ENCODE results near the gene MLIP. TPM values are rescaled to one million over a fixed set of nuclear protein-coding genes. Genes with fewer than 3 reads are reported as not detected.

MLIP gene
- total RNA-seq, 4 donors from 2014 or later = 0.64 to 4.0 TPM; not detected in 2

DNA sequence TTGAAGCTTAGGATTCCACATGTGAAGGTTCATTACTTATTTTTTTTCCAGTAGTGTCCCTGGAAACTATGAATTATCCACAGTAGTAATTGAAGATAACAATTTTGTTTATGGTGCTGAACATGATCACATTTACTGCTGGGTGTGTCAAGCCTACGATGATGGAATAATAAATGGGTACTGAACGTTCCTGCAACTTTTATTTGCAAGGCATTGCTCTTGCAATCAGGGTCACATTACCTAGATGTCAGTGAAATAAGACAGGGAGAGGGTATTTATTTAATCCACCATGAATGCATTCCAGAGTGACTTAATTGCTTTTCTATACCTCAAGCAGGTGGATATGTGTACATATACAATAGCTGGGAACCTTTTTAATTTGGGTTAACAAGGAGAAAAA, 27.0 kb upstream of the MLIP start:
- in situ Hi-C loops (cut with MboI; ENCODE audit: low pct_ligation_motif_present in 1 of 4, low pct_unique_long_range_greater_than_20kb in 1 of 4, low sequenced_read_pairs in 3 of 4) (no loop called here), intact Hi-C loops (cut with DNase I; ENCODE audit: low total_unique reads) (no loop called here)
- peak in 2 of 3 donors; percentile 42 to 57 for TF ChIP-seq POLR2AphosphoS5 (IDR thresholded peaks at IDR 0.05)
- TF ChIP-seq, protein P1, sequence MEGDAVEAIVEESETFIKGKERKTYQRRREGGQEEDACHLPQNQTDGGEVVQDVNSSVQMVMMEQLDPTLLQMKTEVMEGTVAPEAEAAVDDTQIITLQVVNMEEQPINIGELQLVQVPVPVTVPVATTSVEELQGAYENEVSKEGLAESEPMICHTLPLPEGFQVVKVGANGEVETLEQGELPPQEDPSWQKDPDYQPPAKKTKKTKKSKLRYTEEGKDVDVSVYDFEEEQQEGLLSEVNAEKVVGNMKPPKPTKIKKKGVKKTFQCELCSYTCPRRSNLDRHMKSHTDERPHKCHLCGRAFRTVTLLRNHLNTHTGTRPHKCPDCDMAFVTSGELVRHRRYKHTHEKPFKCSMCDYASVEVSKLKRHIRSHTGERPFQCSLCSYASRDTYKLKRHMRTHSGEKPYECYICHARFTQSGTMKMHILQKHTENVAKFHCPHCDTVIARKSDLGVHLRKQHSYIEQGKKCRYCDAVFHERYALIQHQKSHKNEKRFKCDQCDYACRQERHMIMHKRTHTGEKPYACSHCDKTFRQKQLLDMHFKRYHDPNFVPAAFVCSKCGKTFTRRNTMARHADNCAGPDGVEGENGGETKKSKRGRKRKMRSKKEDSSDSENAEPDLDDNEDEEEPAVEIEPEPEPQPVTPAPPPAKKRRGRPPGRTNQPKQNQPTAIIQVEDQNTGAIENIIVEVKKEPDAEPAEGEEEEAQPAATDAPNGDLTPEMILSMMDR (IDR thresholded peaks at IDR 0.05) = no peak
- no peak for TF ChIP-seq POLR2A (IDR thresholded peaks at IDR 0.05)
- TF ChIP-seq EP300 (IDR thresholded peaks at IDR 0.05; ENCODE audit: low read depth) = peak; percentile 76
- no peak overlapping the region for H3K4me3 ChIP-seq
- no peaks in the 10 kb centered on the region for H3K9me3 ChIP-seq
- H3K4me1 ChIP-seq = peaks cover 0 to 21% (median 0%) of the 10 kb centered on the region in 4 donors
- H3K27ac ChIP-seq = peak overlapping the region in 3 of 4 donors; percentile 11 to 58 (median 33)
- 32 to 42% methylated on average over 2 of the region's 2 CpGs for WGBS, 2 donors (ENCODE audit: low coverage in 1 of 2)
- no peaks in the 10 kb centered on the region for H3K36me3 ChIP-seq
- DNase-seq = no peak
- no peaks in the 10 kb centered on the region for H3K27me3 ChIP-seq

DNA sequence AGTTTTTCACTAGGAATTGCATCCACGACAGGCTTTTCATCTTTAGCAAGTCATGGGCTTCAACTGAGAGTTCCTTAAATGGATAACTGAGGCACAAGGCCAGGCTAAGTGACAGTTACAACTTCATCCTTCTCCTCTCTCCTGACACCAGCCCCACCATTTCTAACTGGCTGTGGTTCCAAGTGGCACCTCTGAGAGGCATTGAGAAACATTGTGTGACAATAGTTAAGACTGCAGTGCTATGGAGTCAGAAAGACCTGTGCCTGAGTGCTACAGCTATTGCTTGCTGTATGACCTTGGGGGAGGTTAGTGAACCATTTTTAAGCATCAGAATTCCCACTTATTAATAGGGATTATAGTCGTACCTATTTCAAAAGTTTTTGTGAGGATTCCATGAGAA, 26.2 kb upstream of the MLIP start:
- no peak for TF ChIP-seq POLR2A (IDR thresholded peaks at IDR 0.05)
- TF ChIP-seq EP300 (IDR thresholded peaks at IDR 0.05; ENCODE audit: low read depth) = no peak
- TF ChIP-seq, protein P1 (IDR thresholded peaks at IDR 0.05) = no peak
- TF ChIP-seq POLR2AphosphoS5 (IDR thresholded peaks at IDR 0.05) = no peak
- Histone ChIP-seq H3K4me3 (no peak overlapping the region), H3K9me3 (no peaks in the 10 kb centered on the region), H3K27me3 (no peaks in the 10 kb centered on the region), H3K4me1 (peaks cover 0 to 21% (median 0%) of the 10 kb centered on the region in 4 donors), H3K27ac (peak overlapping the region; percentile 11 to 58 (median 28)), H3K36me3 (no peaks in the 10 kb centered on the region)
- 30% methylated on average over 2 of the region's 2 CpGs; no CpG with 5 or more reads in 1 of the 2 donors for WGBS, 2 donors (ENCODE audit: low coverage in 1 of 2)
- intact Hi-C loops (cut with DNase I; ENCODE audit: low total_unique reads) = no loop called here
- no peak for DNase-seq
- in situ Hi-C loops (cut with MboI; ENCODE audit: low pct_ligation_motif_present in 1 of 4, low pct_unique_long_range_greater_than_20kb in 1 of 4, low sequenced_read_pairs in 3 of 4) = no loop called here

DNA sequence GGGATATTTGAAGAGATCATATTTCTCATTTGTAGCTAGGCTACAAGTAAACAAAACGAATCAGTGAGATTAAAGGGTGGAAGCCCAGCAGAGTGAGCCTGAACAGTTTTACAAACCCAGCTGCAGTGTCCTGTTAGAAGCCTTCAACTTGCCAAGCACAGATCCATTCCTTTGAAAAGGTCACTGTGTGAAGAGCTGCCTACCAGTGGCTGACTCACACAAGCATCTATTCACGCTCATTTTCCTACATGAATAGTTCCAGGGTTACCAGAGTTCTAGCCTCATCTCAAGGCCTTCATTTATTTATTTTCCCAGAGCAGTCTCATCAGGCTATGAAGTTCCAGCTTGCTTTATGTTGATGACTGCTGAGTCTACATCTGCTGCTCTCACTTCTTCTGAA, 25.7 kb upstream of the MLIP start:
- peak overlapping the region; percentile 7 to 58 (median 13) for H3K27ac ChIP-seq
- TF ChIP-seq EP300 (IDR thresholded peaks at IDR 0.05; ENCODE audit: low read depth) (no peak), POLR2AphosphoS5 (IDR thresholded peaks at IDR 0.05) (no peak), POLR2A (IDR thresholded peaks at IDR 0.05) (no peak)
- TF ChIP-seq, protein P1 (IDR thresholded peaks at IDR 0.05) = no peak

DNA sequence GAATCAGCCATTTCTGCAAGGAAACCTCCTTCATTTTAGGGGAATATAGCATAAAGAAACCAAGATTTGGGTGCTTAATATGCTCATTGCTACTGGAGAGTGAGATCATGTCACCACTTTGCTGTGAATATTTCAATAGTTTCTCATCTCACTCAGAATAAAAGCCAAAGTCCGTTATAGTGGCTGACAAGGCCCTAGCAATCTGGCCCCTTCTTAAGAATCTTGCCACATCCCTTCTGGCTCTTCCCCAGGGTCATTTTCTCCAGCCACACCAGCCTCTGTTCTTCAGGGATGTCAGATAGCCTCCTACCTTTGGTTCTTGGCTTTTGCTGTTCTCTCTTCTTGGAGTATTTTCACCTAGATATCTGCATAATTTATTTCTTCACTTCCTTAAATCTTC, 24.8 kb upstream of the MLIP start:
- no peaks in the 10 kb centered on the region for H3K27me3 ChIP-seq
- in situ Hi-C loops (cut with MboI; ENCODE audit: low pct_ligation_motif_present in 1 of 4, low pct_unique_long_range_greater_than_20kb in 1 of 4, low sequenced_read_pairs in 3 of 4) (no loop called here), intact Hi-C loops (cut with DNase I; ENCODE audit: low total_unique reads) (no loop called here)
- H3K9me3 ChIP-seq = no peaks in the 10 kb centered on the region
- H3K27ac ChIP-seq = peak overlapping the region in 2 of 4 donors; percentile 13 to 58
- no peaks in the 10 kb centered on the region for H3K36me3 ChIP-seq
- H3K4me1 ChIP-seq = peaks cover 0 to 21% (median 0%) of the 10 kb centered on the region in 4 donors
- no peak overlapping the region for H3K4me3 ChIP-seq
- 43 to 55% methylated on average over 1 of the region's 1 CpG for WGBS, 2 donors (ENCODE audit: low coverage in 1 of 2)
- no peak for DNase-seq
- TF ChIP-seq EP300 (IDR thresholded peaks at IDR 0.05; ENCODE audit: low read depth) = no peak
- TF ChIP-seq, protein P1 (IDR thresholded peaks at IDR 0.05) = no peak

More for the DNA sequence above, 25.7 kb upstream of the MLIP start:
- intact Hi-C loops (cut with DNase I; ENCODE audit: low total_unique reads) = no loop called here
- Histone ChIP-seq H3K9me3 (no peaks in the 10 kb centered on the region), H3K27me3 (no peaks in the 10 kb centered on the region), H3K4me1 (peaks cover 0 to 21% (median 0%) of the 10 kb centered on the region in 4 donors), H3K4me3 (no peak overlapping the region), H3K36me3 (no peaks in the 10 kb centered on the region)
- 20 to 42% methylated on average over 2 of the region's 2 CpGs for WGBS, 2 donors (ENCODE audit: low coverage in 1 of 2)
- DNase-seq = no peak
- in situ Hi-C loops (cut with MboI; ENCODE audit: low pct_ligation_motif_present in 1 of 4, low pct_unique_long_range_greater_than_20kb in 1 of 4, low sequenced_read_pairs in 3 of 4) = no loop called here
